Spleen (tissue), 11 donors: ENCODE results near the gene GLRB. TPM values are rescaled to one million over a fixed set of nuclear protein-coding genes. Genes with fewer than 3 reads are reported as not detected.

Experiments used
- DNase-seq: peaks from one replicate; pipeline ENCODE4 v3.0.0-alpha.2; 2020
- H3K27ac ChIP-seq, 8 donors: fragments of 200-600 bp; sonication (generic) in 7 of 8; 1 replicate in 4 of 8; 2 replicates in 4 of 8; pipeline versions ENCODE4 v1.5.0 to v1.8.0; 2016 to 2021; ENCODE audit warnings: inconsistent platforms in 4 of 8, mild to moderate bottlenecking in 4 of 8, moderate library complexity in 1 of 8
- H3K27me3 ChIP-seq, 7 donors: fragments of 200-600 bp; sonication (generic) in 6 of 7; replicated peaks in 1 of 7; 1 replicate in 4 of 7; 2 replicates in 3 of 7; pipeline versions ENCODE4 v1.5.0 to v1.8.0; 2016 to 2021; ENCODE audit warnings: inconsistent platforms in 3 of 7, mild to moderate bottlenecking in 1 of 7
- H3K36me3 ChIP-seq, 6 donors: fragments of 200-600 bp; sonication (generic) in 5 of 6; 1 replicate in 4 of 6; 2 replicates in 2 of 6; pipeline versions ENCODE4 v1.5.0 to v1.8.0; 2016 to 2021; ENCODE audit warnings: inconsistent platforms in 2 of 6
- H3K4me1 ChIP-seq, 6 donors: fragments of 200-600 bp; sonication (generic) in 5 of 6; 1 replicate in 3 of 6; 2 replicates in 3 of 6; pipeline versions ENCODE4 v1.5.0 to v1.8.0; 2016 to 2021; ENCODE audit warnings: inconsistent platforms in 3 of 6
- H3K4me3 ChIP-seq, 8 donors: fragments of 200-600 bp; sonication (generic) in 7 of 8; 1 replicate in 4 of 8; 2 replicates in 4 of 8; pipeline versions ENCODE4 v1.5.0 to v1.8.0; 2016 to 2021; ENCODE audit warnings: inconsistent platforms in 4 of 8, mild to moderate bottlenecking in 4 of 8, moderate library complexity in 2 of 8
- H3K9me3 ChIP-seq, 8 donors: fragments of 200-600 bp; sonication (generic) in 7 of 8; 1 replicate in 4 of 8; 2 replicates in 4 of 8; pipeline versions ENCODE4 v1.5.0 to v1.8.0; 2016 to 2021; ENCODE audit warnings: inconsistent platforms in 4 of 8
- POLR2A ChIP-seq, 3 donors: fragments of 450-650 bp; IDR thresholded peaks; one replicate each; pipeline ENCODE4 v1.5.1; 2017; ENCODE audit warnings: antibody characterized with exemption in 3 of 3, mild to moderate bottlenecking in 1 of 3
- POLR2AphosphoS5 ChIP-seq, 3 donors: sonication (generic); formaldehyde crosslinking; IDR thresholded peaks; one replicate each; pipeline ENCODE4 v1.5.1; 2017; ENCODE audit warnings: antibody characterized with exemption in 3 of 3
- WGBS, 5 donors: extraction: QIAGEN DNeasy Blood & Tissue Kit in 3 of 5; methylation state at CpG; one replicate each; pipeline versions ENCODE4 v1.1.5 to v1.1.7; 2013 to 2018; 5-methylcytosine and 5-hydroxymethylcytosine counted together
- intact Hi-C: fragments of 100-400 bp; cut with DNase I; formaldehyde crosslinking; loops from one replicate; pipeline ENCODE4 v1.15.0; 2023; ENCODE audit warnings: low total_unique reads
- polyA plus RNA-seq, 3 donors: library from polyadenylated mRNA; stranded (reverse); fragments of 200-250 nt; gene quantifications; one replicate each; pipeline ENCODE4 v1.2.1, GENCODE V29; 2013
- total RNA-seq, 7 donors: library from RNA; depleted of rRNA in 3 of 7; stranded (reverse); fragments of >200 nt in 3 of 7; fragmentation: NEBNext Ultra II Directional in 4 of 7; extraction: Animal tissue kit (Norgen Biotek cat#: 25700) in 4 of 7; gene quantifications; one replicate each; pipeline versions ENCODE4 v1.1.0 to v1.2.1, GENCODE V29; 2016 to 2021
- TF ChIP-seq, protein P1 (sequence below), 11 experiments: fragments of 200-600 bp in 7 of 11; fragments of 450-650 bp in 4 of 11; sonication (generic) in 4 of 11; IDR thresholded peaks in 8 of 11; conservative IDR thresholded peaks in 3 of 11; 1 replicate in 7 of 11; 2 replicates in 4 of 11; pipeline versions ENCODE4 v1.4.0 to v1.8.0; 2016 to 2021; ENCODE audit warnings: antibody characterized with exemption in 11 of 11, inconsistent platforms in 4 of 11, mild to moderate bottlenecking in 1 of 11
- donor health status: healthy with polysubstance abuse.
- donor health status: DM: no; HTN: no; CAD: no; lungs with moderate emphysema.
- donor health status: DM: no; HTN: no; CAD: no.
- donor health status: Bipolar disorder and iron deficiency.
- donor health status: healthy.
- donor health status: DM: no; HTN: no; CAD: no.
- donor health status: DM: yes; HTN: yes; CAD: no.

The GLRB gene
- total and polyA plus RNA-seq, 10 donors: 0.03 to 0.08 TPM; not detected in 8

GRCh38 chr4:157115613-157116335 is 39.8 kb downstream of the GLRB start:
- Histone ChIP-seq H3K9me3 (no peaks in the 10 kb centered on the region), H3K27ac (no peak overlapping the region), H3K4me1 (no peaks in the 10 kb centered on the region), H3K36me3 (no peaks in the 10 kb centered on the region), H3K4me3 (no peak overlapping the region), H3K27me3 (no peaks in the 10 kb centered on the region)
- DNase-seq: no peak
- intact Hi-C loops: no loop called here
- WGBS, 5 donors: 60 to 78% (median 64%) methylated on average over 3 of the region's 3 CpGs
- no peak for TF ChIP-seq POLR2A (IDR thresholded peaks at IDR 0.05)
- no peak for TF ChIP-seq POLR2AphosphoS5 (IDR thresholded peaks at IDR 0.05)
- TF ChIP-seq, protein P1, sequence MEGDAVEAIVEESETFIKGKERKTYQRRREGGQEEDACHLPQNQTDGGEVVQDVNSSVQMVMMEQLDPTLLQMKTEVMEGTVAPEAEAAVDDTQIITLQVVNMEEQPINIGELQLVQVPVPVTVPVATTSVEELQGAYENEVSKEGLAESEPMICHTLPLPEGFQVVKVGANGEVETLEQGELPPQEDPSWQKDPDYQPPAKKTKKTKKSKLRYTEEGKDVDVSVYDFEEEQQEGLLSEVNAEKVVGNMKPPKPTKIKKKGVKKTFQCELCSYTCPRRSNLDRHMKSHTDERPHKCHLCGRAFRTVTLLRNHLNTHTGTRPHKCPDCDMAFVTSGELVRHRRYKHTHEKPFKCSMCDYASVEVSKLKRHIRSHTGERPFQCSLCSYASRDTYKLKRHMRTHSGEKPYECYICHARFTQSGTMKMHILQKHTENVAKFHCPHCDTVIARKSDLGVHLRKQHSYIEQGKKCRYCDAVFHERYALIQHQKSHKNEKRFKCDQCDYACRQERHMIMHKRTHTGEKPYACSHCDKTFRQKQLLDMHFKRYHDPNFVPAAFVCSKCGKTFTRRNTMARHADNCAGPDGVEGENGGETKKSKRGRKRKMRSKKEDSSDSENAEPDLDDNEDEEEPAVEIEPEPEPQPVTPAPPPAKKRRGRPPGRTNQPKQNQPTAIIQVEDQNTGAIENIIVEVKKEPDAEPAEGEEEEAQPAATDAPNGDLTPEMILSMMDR (IDR thresholded peaks at IDR 0.05 in 8 of 11, conservative IDR thresholded peaks at IDR 0.05 in 3 of 11): no peak

- WGBS, 5 donors: 65 to 78% (median 66%) methylated on average over 2 of the region's 2 CpGs
- H3K4me3 ChIP-seq: no peak overlapping the region
- no peaks in the 10 kb centered on the region for H3K27me3 ChIP-seq
- intact Hi-C loops: no loop called here
- H3K9me3 ChIP-seq: no peaks in the 10 kb centered on the region
- no peak overlapping the region for H3K27ac ChIP-seq
- H3K4me1 ChIP-seq: no peaks in the 10 kb centered on the region
- no peaks in the 10 kb centered on the region for H3K36me3 ChIP-seq
- no peak for DNase-seq
- TF ChIP-seq POLR2A (IDR thresholded peaks at IDR 0.05) (no peak), POLR2AphosphoS5 (IDR thresholded peaks at IDR 0.05) (no peak)
- TF ChIP-seq, protein P1 (IDR thresholded peaks at IDR 0.05 in 8 of 11, conservative IDR thresholded peaks at IDR 0.05 in 3 of 11): no peak
Measured at GRCh38 chr4:157121401-157121800, 45.5 kb downstream of the GLRB start.

DNA sequence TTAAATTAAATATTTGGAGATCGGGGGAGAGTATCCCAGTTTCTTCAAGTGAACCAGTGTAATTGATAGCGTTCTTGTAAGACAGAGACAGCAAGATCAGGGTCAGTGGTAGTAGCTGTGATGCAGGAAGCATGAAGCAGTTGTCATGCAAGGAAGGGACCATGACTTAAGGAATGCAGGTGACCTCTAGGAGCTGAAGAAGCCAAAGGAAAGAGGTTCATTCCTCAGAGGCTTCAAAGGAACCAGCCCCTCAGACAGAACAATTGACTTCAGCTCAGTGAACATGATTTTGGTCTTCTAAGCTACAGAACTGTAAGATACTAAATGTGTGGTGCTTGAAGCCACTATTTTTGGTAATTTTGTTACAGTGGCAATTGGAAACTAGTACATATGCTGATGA is 51.6 kb downstream of the GLRB start:
- no peak for DNase-seq
- Histone ChIP-seq H3K27ac (no peak overlapping the region), H3K4me1 (no peaks in the 10 kb centered on the region), H3K27me3 (no peaks in the 10 kb centered on the region), H3K36me3 (no peaks in the 10 kb centered on the region), H3K9me3 (no peaks in the 10 kb centered on the region), H3K4me3 (no peak overlapping the region)
- TF ChIP-seq POLR2AphosphoS5 (IDR thresholded peaks at IDR 0.05) (no peak), POLR2A (IDR thresholded peaks at IDR 0.05) (no peak)
- TF ChIP-seq, protein P1 (IDR thresholded peaks at IDR 0.05 in 8 of 11, conservative IDR thresholded peaks at IDR 0.05 in 3 of 11): no peak
- intact Hi-C loops: no loop called here
- 79 to 97% (median 85%) methylated on average over 2 of the region's 2 CpGs for WGBS, 5 donors

DNA sequence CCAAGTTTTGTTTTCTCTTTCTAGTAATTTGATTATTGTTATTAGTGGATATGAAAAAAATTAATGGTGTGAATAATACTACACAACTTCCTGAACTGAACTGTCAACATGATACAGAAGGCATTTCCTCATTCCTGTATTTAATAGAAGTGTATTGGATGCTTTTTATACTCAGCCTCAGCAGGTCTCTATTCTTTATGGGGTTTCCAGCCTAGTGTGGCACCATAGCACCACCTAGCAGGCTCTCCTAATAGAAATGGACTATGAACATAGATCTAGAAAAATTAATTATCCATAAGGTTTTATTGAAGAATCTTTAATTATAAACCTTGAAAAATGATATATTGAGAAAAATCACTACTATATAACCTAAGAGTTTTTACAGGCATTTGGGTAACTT is 52.4 kb downstream of the GLRB start:
- no peaks in the 10 kb centered on the region for H3K9me3 ChIP-seq
- intact Hi-C loops: no loop called here
- DNase-seq: no peak
- H3K4me3 ChIP-seq: no peak overlapping the region
- no peaks in the 10 kb centered on the region for H3K4me1 ChIP-seq
- TF ChIP-seq POLR2AphosphoS5 (IDR thresholded peaks at IDR 0.05) (no peak), POLR2A (IDR thresholded peaks at IDR 0.05) (no peak)
- TF ChIP-seq, protein P1 (IDR thresholded peaks at IDR 0.05 in 8 of 11, conservative IDR thresholded peaks at IDR 0.05 in 3 of 11): no peak
- H3K36me3 ChIP-seq: no peaks in the 10 kb centered on the region
- H3K27ac ChIP-seq: no peak overlapping the region
- H3K27me3 ChIP-seq: no peaks in the 10 kb centered on the region
